Stimulated activated CD8-positive, alpha-beta memory T cell treated with anti-CD3 and anti-CD28 coated beads, Interleukin-12 subunit alpha, Interleukin-12 subunit beta, amount 100 ng/mL, for 4 hours (primary cell): ENCODE data around the gene LRRC3.

ENCODE experiments used
- DNase-seq: peaks from one replicate; pipeline ENCODE4 v3.0.0-alpha.2; 2020; ENCODE audit warnings: low read depth

The LRRC3 gene

DNA sequence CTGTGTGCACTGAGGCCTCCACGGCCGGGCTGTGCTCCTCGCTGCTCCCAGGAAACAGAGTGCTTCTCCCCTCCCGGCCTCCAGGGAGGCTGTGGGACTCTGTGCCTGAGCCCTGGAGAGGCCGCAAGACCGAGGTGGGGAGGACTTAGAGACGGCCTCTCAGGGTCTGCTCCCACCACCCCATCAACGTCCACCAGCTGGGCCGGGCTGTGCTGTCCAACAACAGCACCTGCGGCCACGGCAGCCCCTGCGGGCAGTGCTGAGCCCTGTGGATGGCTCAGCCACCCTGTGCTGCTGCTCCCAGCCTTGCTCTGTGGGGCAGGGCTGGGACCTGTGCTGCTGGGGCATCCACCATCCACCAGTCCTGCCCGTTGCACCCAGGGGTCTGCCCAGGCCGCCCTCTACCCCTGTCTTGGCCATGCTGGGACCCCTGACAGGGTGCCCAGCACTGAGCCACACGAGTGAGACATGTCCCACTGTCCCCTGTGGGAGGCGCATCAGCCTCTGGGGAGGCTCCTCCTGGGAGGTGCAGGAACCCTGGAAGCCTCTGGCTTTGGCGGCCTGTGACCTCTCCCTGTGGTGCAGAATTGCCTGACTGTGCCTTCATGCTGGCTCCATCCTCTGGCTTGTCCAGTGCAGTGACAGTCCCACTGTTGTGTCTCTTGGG, 31.2 kb upstream of the LRRC3 start:
- no peak for DNase-seq

DNA sequence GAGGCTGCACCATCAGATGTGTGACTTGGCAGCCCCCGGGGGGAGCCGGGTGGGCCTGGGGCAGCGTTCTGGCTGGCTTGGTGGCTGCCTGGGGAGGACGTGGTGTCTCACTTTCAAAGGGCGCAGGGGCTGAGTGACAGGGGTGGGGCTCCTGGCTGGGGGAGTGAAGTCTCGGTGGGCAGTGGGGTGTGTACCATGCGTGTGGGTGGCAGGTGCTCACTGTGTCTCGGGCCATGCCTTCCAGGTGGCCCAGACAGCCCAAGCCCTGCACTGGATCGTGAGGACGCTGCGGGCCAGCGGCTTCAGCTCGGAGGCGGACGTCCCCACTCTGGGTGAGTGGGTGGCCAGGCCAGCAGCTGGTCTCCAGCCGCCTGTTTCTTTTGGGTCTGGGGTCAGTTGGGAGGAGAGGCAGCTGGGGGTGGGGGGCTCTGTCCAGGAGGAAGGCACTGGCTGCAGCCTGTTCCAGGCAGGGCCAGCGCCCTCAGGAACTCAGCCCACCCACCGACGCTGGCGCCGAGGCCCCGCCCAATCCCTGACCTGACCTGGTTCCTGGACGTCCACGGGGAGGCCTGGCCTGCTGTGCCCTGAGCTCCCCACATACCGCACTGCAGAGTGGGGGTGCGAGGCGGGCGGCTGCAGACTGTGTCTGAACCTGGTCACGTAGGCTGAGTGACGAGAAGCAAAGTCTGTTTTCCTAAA, 30.6 kb upstream of the LRRC3 start:
- no peak for DNase-seq

DNA sequence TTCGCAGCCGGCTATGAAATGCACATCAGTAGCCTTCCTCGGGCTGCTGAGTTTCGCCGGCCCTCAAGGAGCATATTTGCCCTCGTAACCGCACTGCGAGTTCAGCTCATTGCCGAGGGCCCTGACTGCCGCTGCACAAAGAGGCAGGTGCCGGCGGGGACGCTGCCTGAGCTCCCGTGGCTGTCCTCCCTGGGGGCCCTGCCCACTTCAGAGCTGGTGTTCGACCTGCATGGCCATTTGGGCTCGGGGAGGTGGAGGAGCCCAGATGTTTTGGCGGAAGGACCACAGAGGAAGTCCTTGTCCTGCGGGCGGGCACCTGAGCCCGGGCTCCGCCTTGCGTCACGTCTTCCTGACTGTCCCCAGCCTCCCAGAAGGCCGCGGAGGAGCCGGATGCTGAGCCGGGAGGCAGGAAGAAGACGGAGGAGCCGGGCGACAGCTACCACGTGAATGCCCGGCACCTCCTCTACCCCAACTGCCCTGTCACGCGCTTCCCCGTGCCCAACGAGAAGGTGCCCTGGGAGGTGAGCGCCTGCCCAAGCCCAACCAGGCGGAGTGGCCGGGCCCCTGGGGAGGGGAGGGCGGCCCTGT, 29.9 kb upstream of the LRRC3 start:
- DNase-seq: no peak

DNA sequence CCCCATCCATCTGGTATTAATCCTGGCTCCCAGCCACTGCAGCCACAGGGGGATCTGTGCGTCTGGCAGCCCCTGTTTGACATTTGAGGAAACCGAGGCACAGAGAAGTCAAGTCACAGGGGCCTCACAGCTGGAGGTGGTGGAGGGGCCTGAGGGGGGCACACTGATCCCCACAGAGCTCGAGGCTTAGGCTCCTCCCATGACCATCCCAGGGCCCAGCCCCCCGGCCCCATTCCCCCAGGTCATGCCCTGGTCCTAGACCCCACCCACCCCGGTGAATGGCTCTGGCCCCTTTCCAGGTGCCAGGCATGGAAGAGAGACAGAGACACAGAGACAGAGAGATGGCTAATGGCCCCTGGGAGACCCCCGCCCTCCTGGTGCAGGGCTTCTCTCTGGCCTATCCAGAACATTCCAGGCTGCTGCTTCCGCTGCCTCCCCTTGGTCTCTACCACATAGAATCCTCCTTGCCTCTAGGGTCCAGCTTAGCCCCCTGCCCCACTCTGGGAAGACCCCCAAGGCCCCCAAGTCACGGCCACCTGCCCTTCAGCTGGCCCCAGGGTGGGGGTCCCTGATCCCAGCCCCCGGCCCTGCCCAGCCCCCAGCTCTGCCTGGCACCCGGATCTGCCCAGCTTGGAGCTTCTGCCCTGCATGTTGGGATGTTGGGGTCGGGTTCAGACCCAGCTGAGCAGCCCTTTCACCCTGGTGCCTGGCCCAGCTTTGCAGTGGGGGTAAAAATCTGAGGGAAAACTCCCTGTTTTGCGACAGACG, 29.2 kb upstream of the LRRC3 start:
- DNase-seq: no peak

DNA sequence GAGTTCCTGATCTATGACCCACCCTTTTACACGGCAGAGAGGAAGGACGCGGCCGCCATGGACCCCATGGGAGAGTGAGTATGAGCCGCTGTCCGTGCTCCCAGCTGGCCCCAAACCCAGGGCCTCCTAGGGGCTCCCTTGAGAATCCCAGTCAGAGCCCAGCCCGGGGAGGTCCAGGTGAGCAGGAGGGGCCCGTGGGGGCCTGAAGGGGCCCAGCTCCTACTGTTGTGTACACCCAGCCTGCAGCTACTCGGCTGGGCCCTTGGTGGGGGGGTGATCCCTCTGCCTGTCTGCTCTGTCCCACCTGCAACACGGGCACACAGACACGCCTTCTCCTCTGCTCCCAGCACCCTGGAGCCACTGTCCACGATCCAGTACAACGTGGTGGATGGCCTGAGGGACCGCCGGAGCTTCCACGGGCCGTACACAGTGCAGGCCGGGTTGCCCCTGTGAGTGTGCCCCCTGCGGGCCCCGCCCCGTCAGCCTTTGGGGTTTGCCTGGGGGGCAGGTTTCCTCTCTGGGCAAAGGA, 28.6 kb upstream of the LRRC3 start:
- DNase-seq: no peak

DNA sequence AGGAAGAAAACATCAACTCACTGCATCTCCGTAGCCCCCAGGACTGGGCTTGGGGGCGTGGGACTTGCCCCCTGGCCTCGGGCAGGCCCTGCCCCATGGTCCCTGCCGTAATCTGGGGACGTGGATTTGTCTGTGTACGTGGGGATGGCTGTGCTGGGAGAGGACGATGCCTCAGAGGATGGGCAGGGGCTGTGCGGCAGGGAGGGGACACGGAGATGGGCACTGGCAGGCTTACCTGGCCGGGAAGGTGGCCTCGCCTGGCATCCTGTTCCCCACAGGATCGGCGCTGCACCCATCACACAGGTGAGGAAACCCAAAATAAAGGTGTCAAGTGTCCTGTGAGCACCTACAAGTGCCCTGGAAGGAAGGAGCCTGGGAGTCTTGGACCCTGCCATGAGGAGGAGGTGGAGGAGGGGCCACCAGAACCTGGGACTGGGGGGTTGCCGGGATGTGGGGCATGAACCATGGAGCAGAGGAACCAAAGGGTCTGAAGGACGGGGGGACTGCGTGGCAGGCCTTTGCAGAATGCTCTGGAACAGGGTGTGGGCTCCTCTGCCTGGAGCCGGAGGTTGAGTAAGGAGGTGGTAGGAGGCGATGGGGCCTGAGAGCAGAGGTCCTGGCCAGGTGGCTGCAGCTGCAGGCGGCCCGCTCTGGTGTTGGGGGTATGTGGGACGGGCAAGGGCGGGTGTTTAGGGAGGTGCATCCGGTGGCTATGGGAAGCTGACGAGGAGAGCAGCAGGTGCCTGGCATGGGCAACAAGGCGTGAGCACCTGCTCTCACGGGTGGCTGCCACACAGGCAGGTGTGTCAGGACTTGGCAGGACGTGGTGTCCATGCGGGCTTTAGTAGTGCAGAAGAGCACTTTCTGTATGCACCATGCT, 27.8 kb upstream of the LRRC3 start:
- DNase-seq: no peak

DNA sequence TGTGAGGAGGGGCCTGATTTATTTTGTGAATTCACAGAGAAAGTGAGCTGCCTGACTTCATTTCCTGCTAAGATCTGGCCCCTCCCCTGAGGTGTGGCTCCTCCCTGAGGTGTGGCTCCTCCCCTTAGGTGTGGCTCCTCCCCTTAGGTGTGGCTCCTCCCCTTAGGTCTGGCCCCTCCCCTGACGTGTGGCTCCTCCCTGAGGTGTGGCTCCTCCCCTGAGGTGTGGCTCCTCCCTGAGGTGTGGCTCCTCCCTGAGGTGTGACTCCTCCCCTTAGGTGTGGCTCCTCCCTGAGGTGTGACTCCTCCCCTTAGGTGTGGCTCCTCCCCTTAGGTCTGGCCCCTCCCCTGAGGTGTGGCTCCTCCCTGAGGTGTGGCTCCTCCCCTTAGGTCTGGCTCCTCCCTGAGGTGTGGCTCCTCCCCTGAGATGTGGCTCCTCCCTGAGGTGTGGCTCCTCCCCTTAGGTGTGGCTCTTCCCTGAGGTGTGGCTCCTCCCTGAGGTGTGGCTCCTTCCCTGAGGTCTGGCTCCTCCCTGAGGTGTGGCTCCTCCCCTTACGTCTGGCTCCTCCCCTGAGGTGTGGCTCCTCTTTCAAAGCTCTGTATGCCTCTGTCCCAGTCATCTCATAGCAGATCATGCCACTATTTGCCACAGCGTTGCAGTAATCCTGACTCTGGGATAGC, 26.9 kb upstream of the LRRC3 start:
- no peak for DNase-seq

DNA sequence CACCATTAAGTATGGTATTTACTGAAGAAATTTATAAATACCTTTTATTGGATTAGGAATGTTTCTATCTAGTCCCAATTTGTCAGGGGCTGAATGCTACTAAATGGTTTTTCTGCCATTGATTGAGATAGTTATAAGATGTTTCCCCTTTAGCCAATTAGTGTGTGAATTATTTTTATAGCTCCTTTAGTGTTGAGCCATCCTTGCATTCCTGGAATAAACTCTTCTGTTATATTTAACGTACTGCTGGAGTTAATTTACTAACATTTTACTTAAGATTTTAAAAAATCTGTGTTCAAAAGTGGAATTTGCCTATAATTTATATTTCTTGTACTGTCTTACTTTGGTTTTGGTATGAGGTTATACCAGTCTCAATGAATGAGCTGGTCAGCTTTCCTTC, 25.4 kb upstream of the LRRC3 start:
- DNase-seq: no peak

DNA sequence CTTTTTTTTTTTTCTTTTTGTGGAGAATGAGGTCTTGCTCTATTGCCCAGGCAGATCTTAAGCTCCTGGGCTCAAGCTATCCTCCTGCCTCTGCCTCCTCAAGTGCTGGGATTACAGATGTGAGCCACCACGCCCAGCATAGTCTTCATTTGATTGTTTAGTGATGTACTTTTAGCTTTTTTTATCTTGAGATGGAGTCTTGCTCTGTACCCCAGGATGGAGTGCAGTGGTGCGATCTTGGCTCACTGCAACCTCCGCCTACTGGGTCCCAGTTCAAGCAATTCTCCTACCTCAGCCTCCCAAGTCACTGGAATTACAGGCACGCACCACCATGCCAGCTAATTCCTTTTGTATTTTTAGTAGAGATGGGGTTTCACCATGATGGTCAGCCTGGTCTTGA, 24.0 kb upstream of the LRRC3 start:
- no peak for DNase-seq

DNA sequence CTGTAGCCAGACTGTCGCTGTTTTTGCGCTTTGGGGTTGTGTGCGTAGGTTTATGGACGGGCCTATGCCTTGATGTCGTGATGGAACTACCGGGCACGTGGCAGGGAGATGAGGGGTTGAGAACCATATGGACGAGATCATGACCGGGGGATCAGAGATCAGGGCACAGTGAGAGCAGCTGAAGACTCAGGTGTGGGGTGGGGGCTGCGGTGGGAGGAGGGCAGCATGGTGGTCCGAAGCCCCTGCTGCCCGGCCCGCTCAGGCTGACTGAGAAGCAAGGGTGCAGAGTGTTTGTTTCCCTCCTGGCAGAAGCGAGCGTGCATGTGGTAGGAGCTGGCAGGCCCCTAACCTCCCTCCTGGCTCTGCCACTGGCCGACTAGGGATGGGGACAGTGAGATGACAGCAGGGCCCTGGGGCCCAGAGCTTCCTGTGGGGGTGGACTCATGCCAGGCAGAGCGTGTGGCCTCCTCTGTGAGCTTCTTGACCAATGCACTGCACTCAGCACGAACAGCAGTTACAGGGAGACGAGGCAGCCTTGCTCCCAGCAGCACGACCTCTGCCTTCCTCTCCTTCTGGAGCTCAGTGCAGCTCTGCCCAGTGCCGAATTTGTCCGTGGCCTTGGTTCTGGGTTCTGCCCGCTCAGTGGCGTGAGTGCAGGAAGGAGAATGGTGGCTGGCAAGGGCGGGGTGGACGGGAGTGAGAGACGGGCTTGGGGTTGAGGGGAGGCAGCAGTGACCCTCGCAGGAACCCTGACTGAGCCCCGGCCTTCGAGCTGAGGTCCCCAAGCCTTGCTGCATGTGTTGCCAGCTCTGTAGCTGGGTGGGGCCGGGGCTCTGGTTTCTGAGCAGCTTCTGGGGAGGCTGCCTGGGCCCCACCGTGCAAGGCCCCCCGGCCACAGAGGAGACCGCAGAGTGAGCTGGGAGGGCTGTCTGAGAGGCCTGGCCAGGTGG, 22.2 kb upstream of the LRRC3 start:
- no peak for DNase-seq

DNA sequence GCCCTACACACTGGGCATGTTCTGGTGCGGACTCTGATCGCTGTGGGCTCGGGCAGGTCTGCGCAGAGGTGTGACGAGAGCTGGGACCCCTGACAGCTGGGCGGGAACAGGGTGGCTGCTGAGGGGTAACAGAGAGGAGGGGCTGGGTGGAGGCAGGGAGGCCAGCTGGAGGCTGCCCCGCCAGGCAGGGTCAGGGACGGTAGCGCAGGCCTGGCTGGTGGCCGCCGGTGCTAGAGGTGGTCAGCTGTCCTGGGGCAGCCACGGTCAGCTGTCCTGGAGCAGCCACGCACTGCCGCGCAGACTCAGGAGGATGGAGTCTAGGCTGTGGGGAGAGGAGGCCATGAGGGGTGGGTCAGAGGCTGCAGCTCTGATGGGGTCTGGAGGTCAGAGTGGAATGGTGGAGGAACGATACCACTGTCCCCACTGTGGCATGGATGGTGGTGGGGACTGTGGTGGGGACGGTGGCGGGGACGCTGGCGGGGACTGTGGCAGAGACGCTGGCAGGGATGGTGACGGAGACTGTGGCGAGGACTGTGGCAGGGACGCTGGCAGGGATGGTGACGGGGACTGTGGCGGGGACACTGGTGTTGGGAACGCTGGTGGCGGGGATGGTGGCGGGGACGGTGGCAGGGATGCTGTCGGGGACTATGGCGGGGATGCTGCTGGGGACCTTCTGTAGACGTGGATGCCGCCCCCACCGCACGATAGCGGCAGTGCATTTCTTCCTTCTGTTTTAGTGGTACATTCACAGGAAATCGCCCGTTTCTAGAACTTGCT, 21.3 kb upstream of the LRRC3 start:
- DNase-seq: no peak

DNA sequence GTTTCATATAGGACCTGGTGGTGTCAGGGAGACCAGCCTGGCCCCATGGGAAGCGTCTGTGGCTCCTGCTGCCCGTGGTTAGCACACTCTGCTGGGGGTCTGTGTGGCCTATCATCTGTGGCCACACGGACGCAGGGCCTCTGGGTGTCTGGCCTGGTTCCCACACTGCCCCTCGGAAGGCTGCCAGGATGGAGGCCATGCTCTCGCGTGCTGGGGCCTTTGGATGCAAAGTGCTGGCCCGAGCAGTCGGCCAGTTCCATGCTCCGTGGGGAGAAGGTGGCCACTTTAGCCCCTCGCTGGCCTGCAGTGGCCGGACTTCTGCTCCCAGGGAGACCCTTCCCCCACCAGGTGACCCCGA, 20.8 kb upstream of the LRRC3 start:
- DNase-seq: no peak

DNA sequence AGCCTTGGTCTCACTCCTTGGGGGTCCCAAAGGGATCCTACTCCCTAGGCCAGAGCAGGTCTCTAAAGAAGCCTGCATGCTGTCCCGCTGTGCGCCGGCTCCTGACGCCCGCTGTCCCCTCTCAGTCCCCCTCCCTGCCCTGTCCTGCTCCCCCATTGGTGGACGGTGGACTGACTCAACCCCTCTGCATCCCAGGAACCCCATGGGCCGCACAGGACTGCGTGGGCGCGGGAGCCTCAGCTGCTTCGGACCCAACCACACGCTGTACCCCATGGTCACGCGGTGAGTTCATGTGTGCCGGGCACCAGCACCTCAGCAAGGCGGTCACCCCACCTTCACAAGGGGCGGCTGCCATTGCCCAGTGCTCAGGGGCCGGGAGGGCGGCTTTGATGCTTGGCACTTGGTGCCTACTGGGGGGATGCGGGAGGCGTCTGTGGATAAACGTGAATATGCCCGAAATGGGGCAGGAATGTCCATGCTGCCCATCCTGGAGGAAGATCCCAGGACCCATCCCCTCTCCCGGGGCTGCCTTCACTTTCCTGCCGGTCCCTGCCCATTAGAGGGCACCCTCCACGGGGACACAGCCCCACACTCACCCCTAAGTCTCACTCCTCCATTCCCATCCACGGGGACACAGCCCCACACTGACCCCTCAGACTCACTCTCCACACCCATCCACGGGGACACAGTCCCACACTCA, 20.2 kb upstream of the LRRC3 start:
- DNase-seq: no peak

DNA sequence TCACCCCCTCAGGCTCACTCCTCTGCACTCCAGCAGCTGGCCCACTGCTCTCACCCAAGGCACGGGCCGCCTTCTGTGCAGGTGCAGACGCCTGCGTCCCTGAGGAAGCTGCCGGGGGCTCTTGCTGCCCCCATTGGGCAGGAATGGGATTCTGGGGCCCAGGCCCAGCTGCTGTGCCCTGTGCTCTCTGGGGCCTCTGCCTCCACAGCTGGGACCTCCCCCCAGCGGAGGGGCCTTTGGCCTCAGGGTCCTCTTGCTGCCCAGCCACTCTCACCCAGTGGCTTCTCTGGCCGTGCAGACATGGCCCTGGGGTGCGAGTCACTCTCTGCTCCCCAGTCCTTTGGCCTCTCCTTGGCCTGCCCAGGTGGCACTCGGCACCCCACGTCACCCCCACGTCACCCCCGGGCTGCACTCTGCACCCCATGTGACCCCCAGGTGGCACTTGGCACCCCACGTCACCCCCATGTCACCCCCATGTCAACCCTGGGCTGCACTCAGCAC, 19.1 kb upstream of the LRRC3 start:
- no peak for DNase-seq

DNA sequence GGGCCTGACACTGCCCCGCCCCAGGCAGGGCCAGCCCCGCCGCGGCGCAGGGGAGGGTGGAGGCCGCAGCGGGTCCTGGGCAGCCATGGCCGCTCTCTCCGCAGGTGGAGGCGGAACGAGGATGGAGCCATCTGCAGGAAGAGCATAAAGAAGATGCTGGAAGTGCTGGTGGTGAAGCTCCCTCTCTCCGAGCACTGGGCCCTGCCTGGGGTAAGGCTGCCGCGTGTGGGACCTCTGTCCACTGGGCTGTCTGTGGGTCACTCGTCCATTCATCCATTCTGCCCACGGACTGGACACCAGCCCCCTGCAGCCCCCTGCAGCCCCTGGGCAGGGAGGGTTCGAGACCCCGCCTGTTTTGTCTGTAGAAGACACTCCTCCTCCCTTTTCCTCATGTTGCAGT, 18.4 kb upstream of the LRRC3 start:
- no peak for DNase-seq

DNA sequence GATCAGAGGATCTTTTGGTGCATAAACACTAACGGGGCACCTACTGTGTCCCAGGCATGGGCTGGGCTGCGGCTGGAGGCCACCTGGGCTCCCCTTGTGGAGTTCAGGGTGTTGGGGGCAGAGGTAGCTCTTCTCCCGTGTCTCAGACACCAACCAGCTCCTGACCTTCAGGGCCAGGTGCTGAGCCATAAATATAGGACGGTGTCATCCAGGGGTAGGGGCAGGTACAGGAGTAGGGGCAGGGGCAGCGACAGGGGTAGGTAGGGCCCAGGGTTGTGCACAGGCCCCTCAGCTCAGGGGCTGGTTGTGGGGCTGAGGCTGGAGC, 18.0 kb upstream of the LRRC3 start:
- no peak for DNase-seq

DNA sequence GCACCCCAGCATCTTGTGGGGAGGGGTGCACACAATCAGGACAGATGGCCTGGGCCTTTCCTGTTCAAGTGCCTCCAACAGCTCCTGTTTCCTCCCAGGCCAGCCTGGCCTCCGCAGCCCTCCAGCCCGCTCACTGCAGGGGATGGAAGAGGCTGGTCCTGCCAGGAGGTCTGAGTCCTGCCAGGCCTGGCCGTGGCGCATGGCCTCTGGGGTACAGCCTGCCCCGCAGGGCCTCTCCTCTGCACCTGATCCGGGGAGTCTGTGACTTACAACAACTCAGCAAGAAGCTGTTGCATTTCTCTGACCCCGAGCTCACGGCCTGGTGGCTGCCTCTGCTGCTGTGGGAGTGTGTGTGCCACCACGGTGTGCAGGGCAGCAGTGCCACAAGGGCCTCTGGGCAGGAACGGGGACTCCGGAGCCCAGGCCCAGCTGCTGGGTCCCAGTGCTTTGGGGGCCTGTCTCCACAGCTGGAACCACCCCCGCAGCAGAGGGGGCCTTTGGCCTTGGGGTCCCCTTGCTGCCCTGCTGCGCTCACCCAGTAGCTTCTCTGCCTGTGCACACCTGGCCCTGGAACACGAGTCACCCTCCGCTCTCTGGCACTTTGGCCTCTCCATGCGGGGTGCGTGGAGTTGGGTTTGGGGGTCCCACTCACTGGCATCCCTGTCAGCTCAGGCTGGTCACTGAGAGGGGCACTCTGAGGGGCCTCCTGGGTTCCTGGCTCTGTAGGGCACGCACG, 17.4 kb upstream of the LRRC3 start:
- DNase-seq: no peak
